Bronchial epithelial cell (primary cell): ENCODE data around the gene CCNJL. TPM values are rescaled to one million over a fixed set of nuclear protein-coding genes. Genes with fewer than 3 reads are reported as not detected.
"Not testable (repeated sequence)": the region's sequence is repeated elsewhere in the genome, so short reads cannot be mapped to it uniquely, and the experiment has no call there.

Source experiments
- DNase-seq: peaks from one replicate; pipeline ENCODE4 v3.0.0-alpha.2; 2010; ENCODE audit warnings: low read depth
- FAIRE-seq: peaks from 2 replicates; lab custom pipeline; 2011; peaks lifted over from hg19 to GRCh38; lab: Jason Lieb, UNC
- H3K27me3 ChIP-seq: 2 replicates; pipeline ENCODE4 v1.5.1; 2011; ENCODE audit warnings: low read length; ENCODE audit not compliant: control insufficient read depth, insufficient read depth
- H3K36me3 ChIP-seq: 2 replicates; pipeline ENCODE4 v1.5.1; 2011; ENCODE audit warnings: low read length; ENCODE audit not compliant: control insufficient read depth, insufficient read depth
- H3K4me3 ChIP-seq: 2 replicates; pipeline ENCODE4 v1.5.1; 2011; ENCODE audit warnings: mild to moderate bottlenecking, low read depth, low read length, control low read depth
- CTCF ChIP-seq: IDR thresholded peaks from 2 replicates; pipeline ENCODE4 v1.5.1; 2011; ENCODE audit warnings: mild to moderate bottlenecking, moderate library complexity, low read length, control low read depth, inconsistent platforms; ENCODE audit not compliant: insufficient read depth, severe bottlenecking
- total RNA-seq: library from RNA; depleted of rRNA; stranded (reverse); fragments of >200 nt; gene quantifications from 2 replicates; pipeline ENCODE4 v1.2.1, GENCODE V29; 2014

The CCNJL gene
- total RNA-seq, 1 donor from 2014 or later, result 4.2 TPM

- FAIRE-seq (no peak), DNase-seq (peak; percentile 75)
- H3K27me3 ChIP-seq, result no peaks in the 10 kb centered on the region
- TF ChIP-seq CTCF, result no peak
- no peak overlapping the region for H3K4me3 ChIP-seq
- no peaks in the 10 kb centered on the region for H3K36me3 ChIP-seq
Measured at GRCh38 chr5:160342413-160342941, 30.1 kb upstream of the CCNJL start.

DNA sequence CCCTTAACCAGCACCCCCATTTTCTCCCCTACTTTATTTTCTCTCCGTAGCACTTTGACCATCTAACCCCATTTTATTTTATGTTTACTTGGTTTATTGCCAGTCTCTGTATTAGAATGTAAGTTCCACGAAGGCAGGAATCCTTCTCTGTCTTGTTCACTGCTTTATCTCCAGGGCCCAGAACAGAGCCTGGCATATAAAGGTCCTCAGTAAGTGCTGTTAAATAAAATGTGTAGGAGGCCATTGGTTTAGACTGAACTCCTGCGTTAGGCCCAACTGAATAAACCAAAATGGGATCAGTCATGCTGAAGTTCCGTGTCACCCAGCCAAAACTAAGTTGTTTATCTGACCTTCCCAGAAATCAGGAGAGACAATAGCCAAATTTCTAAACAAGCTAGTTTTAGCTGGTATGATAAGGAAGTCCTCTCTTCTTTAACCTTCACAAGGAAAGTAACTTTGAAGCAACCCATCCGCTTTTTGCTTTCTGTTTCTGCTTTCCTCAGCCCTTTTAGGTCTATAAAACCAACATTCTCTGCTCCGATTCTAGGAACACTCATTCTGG is 29.0 kb upstream of the CCNJL start:
- no peak for TF ChIP-seq CTCF
- no peaks in the 10 kb centered on the region for H3K27me3 ChIP-seq
- FAIRE-seq, result no peak

DNA sequence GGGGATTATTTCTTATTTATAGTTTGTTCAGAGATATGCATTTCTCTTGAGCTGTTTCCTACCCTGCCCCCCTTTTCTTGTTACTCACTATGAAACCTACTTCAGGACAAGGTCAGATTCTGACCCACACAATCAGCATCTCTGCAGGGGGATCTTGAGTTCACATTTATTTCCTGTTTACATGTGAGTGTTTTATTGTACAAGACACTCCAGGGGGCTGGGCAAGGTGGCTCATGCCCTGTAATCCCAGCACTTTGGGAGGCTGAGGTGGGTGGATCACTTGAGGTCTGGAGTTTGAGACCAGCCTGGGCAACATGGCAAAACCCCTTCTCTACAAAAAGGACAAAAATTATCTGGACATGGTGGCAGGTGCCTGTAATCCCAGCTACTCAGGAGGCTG is 28.1 kb upstream of the CCNJL start:
- not testable (repeated sequence) for FAIRE-seq, H3K36me3 ChIP-seq, H3K27me3 ChIP-seq, DNase-seq, H3K4me3 ChIP-seq

More for the DNA sequence above, 29.0 kb upstream of the CCNJL start:
- no peak for DNase-seq
- no peak overlapping the region for H3K4me3 ChIP-seq
- no peaks in the 10 kb centered on the region for H3K36me3 ChIP-seq

- TF ChIP-seq CTCF, result no peak
- Histone ChIP-seq H3K4me3 (no peak overlapping the region), H3K36me3 (no peaks in the 10 kb centered on the region), H3K27me3 (no peaks in the 10 kb centered on the region)
- FAIRE-seq (no peak), DNase-seq (no peak)
Measured at GRCh38 chr5:160339406-160340130, 27.2 kb upstream of the CCNJL start.

- not testable (repeated sequence) for H3K36me3 ChIP-seq, H3K4me3 ChIP-seq, H3K27me3 ChIP-seq, DNase-seq, FAIRE-seq
Measured at GRCh38 chr5:160334716-160335115, 22.4 kb upstream of the CCNJL start.

- Histone ChIP-seq H3K27me3 (no peaks in the 10 kb centered on the region), H3K4me3 (no peak overlapping the region), H3K36me3 (no peaks in the 10 kb centered on the region)
- FAIRE-seq (no peak), DNase-seq (peak; percentile 80)
- no peak for TF ChIP-seq CTCF
Measured at GRCh38 chr5:160333721-160334120, 21.4 kb upstream of the CCNJL start.
